Measurements from ENCODE around the gene TAF11.
"Not testable (repeated sequence)": the region's sequence is repeated elsewhere in the genome, so short reads cannot be mapped to it uniquely, and the experiment has no call there.

TAF11 gene

DNA sequence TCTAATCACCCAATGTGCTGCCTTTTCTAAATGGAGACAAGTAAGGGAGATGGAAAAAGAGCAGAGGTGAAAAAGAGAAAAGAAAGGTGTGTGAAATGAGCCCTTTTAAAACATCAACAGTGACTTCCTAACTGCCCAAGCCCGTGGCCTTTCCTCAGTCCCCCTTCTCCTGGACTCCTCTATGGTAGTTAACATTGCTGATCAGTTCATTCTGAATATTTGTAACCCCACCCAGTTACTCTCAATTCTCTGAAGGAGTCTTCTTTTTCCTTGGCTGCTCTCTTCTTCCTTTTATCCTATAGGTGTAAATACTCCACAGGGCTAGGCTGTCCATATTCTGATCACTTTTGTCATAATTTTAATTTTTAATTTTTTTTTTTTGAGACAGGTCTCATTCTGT lies 27.1 kb downstream of the TAF11 start:
- DNase-seq, result no peak
- Mint-ChIP-seq H3K36me3 (ENCODE audit: low read depth) (peaks cover 80% of the 10 kb centered on the region), H3K9me3 (no peaks in the 10 kb centered on the region), H3K27me3 (no peaks in the 10 kb centered on the region), H3K27ac (no peak overlapping the region), H3K4me1 (ENCODE audit: low read depth) (no peaks in the 10 kb centered on the region), H3K4me3 (no peak overlapping the region)

DNA sequence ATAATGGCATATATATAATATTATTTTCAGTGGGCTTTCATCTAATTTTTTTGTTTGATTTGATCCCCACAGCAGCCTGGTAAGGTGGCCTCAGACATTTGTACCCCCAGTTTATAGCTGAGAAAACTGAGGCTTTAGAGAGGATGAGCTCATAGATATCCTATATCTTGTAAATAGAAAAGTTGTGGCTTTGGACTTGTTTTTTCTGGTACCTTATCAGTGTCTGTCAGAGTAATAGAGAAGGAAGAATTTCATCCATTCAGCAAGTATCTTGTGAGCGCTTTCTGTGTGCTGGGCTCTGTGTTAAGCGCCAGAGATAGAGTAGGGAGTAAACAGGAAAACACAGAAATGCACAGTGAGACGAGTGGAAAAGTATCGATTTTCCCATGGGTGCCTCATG lies 27.9 kb downstream of the TAF11 start:
- Mint-ChIP-seq H3K36me3 (ENCODE audit: low read depth) (peaks cover 80% of the 10 kb centered on the region), H3K4me3 (no peak overlapping the region), H3K9me3 (no peaks in the 10 kb centered on the region), H3K27me3 (no peaks in the 10 kb centered on the region), H3K27ac (no peak overlapping the region), H3K4me1 (ENCODE audit: low read depth) (no peaks in the 10 kb centered on the region)
- DNase-seq, result no peak

- Mint-ChIP-seq H3K36me3 (ENCODE audit: low read depth) (peaks cover 73% of the 10 kb centered on the region), H3K4me3 (no peak overlapping the region), H3K27me3 (no peaks in the 10 kb centered on the region), H3K4me1 (ENCODE audit: low read depth) (no peaks in the 10 kb centered on the region), H3K27ac (no peak overlapping the region), H3K9me3 (no peaks in the 10 kb centered on the region)
- DNase-seq, result no peak
These were observed 29.2 kb downstream of the TAF11 start for GRCh38 chr6:34858681-34859080.

GRCh38 chr6:34855463-34855862 lies 32.4 kb downstream of the TAF11 start:
- Mint-ChIP-seq H3K27ac (no peak overlapping the region), H3K27me3 (no peaks in the 10 kb centered on the region), H3K4me1 (ENCODE audit: low read depth) (no peaks in the 10 kb centered on the region), H3K9me3 (no peaks in the 10 kb centered on the region), H3K36me3 (ENCODE audit: low read depth) (peaks cover 80% of the 10 kb centered on the region), H3K4me3 (no peak overlapping the region)
- DNase-seq, result no peak

GRCh38 chr6:34852406-34853085 lies 35.3 kb downstream of the TAF11 start:
- no peaks in the 10 kb centered on the region for H3K27me3 Mint-ChIP-seq
- DNase-seq, result no peak
- no peak overlapping the region for H3K4me3 Mint-ChIP-seq
- H3K4me1 Mint-ChIP-seq (ENCODE audit: low read depth), result no peaks in the 10 kb centered on the region
- no peaks in the 10 kb centered on the region for H3K9me3 Mint-ChIP-seq
- H3K36me3 Mint-ChIP-seq (ENCODE audit: low read depth), result peaks cover 69% of the 10 kb centered on the region
- H3K27ac Mint-ChIP-seq, result no peak overlapping the region

DNA sequence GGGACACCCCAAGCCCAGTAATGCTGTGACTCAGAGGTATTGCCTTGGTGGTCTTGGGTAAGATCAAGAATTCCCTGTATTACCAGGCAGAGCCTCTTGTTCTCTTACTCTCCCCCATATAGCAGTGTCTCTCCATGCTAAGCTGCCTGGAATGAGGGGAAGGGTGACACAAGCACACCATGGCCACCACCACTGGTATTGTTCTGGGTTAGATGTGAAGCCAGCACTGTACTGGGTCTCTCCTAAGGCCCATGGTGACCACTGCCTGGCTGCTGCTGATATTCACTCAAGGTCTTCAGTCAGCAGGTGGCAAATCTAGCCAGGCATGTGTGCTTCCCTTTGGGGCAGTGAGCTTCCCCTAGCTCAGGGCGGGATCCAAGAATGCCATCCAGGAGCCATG lies 36.5 kb downstream of the TAF11 start:
- no peaks in the 10 kb centered on the region for H3K9me3 Mint-ChIP-seq
- DNase-seq, result no peak
- H3K4me3 Mint-ChIP-seq, result no peak overlapping the region
- peaks cover 69% of the 10 kb centered on the region for H3K36me3 Mint-ChIP-seq (ENCODE audit: low read depth)
- H3K27me3 Mint-ChIP-seq, result no peaks in the 10 kb centered on the region
- H3K4me1 Mint-ChIP-seq (ENCODE audit: low read depth), result no peaks in the 10 kb centered on the region
- H3K27ac Mint-ChIP-seq, result no peak overlapping the region

DNA sequence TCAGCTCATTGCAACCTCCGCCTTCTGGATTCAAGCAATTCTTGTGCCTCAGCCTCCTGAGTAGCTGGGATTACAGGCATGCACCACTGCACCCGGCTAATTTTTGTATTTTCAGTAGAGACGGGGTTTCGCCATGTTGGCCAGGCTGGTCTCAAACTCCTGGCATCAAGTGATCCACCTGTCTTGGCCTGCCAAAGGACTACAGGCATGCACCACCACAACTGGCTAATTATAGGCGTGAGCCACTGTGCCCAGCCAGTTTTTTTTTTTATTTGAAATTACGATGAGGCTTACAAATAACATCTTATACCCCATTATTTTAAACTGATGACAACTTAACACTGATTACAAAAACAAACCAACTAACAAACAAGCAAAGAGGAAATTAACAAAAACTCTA lies 38.8 kb downstream of the TAF11 start:
- H3K9me3 Mint-ChIP-seq; H3K4me3 Mint-ChIP-seq; H3K4me1 Mint-ChIP-seq (ENCODE audit: low read depth); H3K27ac Mint-ChIP-seq; DNase-seq; H3K27me3 Mint-ChIP-seq: not testable (repeated sequence)
- H3K36me3 Mint-ChIP-seq (ENCODE audit: low read depth), result peaks cover 60% of the 10 kb centered on the region

GRCh38 chr6:34839666-34840352 lies 48.0 kb downstream of the TAF11 start:
- Mint-ChIP-seq H3K9me3 (no peaks in the 10 kb centered on the region), H3K4me3 (no peak overlapping the region), H3K27me3 (no peaks in the 10 kb centered on the region), H3K27ac (peak overlapping the region; percentile 38), H3K4me1 (ENCODE audit: low read depth) (peaks cover 2% of the 10 kb centered on the region), H3K36me3 (ENCODE audit: low read depth) (peaks cover 57% of the 10 kb centered on the region)
- no peak for DNase-seq

DNA sequence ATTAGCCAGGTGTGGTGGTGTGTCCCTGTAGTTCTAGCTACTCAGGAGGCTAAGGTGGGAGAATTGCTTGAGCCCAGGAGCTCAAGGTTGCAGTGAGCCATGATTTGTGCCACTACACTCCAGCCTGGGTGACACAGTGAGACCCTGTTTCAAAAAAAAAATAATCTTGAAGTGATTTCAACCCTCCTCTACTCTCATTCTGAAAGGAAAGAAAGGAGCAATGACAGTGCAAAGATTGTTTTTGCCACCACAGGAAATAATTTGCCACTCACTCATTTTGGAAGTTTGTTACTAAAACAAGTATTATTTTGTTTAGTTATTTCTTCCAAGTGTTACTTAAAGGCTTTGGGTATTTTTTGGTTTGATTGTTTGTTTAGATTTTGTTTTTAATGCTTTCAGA lies 50.3 kb downstream of the TAF11 start:
- DNase-seq, result no peak
- peaks cover 66% of the 10 kb centered on the region for H3K36me3 Mint-ChIP-seq (ENCODE audit: low read depth)

GRCh38 chr6:34836451-34836850 lies 51.4 kb downstream of the TAF11 start:
- Mint-ChIP-seq H3K27me3 (no peaks in the 10 kb centered on the region), H3K9me3 (no peaks in the 10 kb centered on the region), H3K27ac (peak overlapping the region; percentile 50), H3K36me3 (ENCODE audit: low read depth) (peaks cover 68% of the 10 kb centered on the region), H3K4me3 (no peak overlapping the region), H3K4me1 (ENCODE audit: low read depth) (peaks cover 2% of the 10 kb centered on the region)
- no peak for DNase-seq

More for the DNA sequence above, 50.3 kb downstream of the TAF11 start:
- Mint-ChIP-seq H3K4me3 (no peak overlapping the region), H3K27me3 (no peaks in the 10 kb centered on the region), H3K4me1 (ENCODE audit: low read depth) (peaks cover 2% of the 10 kb centered on the region), H3K27ac (peak overlapping the region; percentile 55), H3K9me3 (no peaks in the 10 kb centered on the region)

- Mint-ChIP-seq H3K36me3 (ENCODE audit: low read depth) (peaks cover 70% of the 10 kb centered on the region), H3K4me1 (ENCODE audit: low read depth) (peaks cover 2% of the 10 kb centered on the region), H3K27me3 (no peaks in the 10 kb centered on the region), H3K9me3 (no peaks in the 10 kb centered on the region), H3K27ac (peak overlapping the region; percentile 50), H3K4me3 (no peak overlapping the region)
- DNase-seq, result no peak
These were observed 51.8 kb downstream of the TAF11 start for GRCh38 chr6:34836008-34836407.

GRCh38 chr6:34834789-34835518 lies 52.9 kb downstream of the TAF11 start:
- DNase-seq, result no peak
- no peaks in the 10 kb centered on the region for H3K27me3 Mint-ChIP-seq
- H3K9me3 Mint-ChIP-seq, result no peaks in the 10 kb centered on the region
- H3K27ac Mint-ChIP-seq, result no peak overlapping the region
- H3K36me3 Mint-ChIP-seq (ENCODE audit: low read depth), result peaks cover 74% of the 10 kb centered on the region
- H3K4me1 Mint-ChIP-seq (ENCODE audit: low read depth), result peaks cover 2% of the 10 kb centered on the region
- no peak overlapping the region for H3K4me3 Mint-ChIP-seq

- H3K9me3 Mint-ChIP-seq, result no peaks in the 10 kb centered on the region
- no peak overlapping the region for H3K27ac Mint-ChIP-seq
- peaks cover 70% of the 10 kb centered on the region for H3K36me3 Mint-ChIP-seq (ENCODE audit: low read depth)
- DNase-seq, result no peak
- no peak overlapping the region for H3K4me3 Mint-ChIP-seq
- H3K4me1 Mint-ChIP-seq (ENCODE audit: low read depth), result no peaks in the 10 kb centered on the region
- H3K27me3 Mint-ChIP-seq, result no peaks in the 10 kb centered on the region
These were observed 54.9 kb downstream of the TAF11 start for GRCh38 chr6:34832942-34833341.

DNA sequence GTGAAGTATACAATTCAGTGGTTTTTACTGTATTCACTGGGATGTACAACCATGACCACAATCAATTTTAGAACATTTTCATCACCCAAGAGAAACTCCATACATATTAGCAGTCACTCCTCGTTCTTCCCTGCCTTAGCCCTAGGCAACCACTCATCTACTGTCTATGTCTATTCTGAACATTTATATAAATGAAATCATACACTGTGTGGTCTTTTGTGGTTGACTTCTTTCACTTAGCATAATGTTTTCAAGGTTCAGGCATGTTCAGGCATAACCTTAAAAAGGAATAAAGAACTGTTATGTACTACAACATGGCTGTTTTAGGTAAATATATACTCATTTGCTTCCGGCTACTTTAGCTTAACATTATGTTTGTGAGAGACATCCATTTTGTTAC lies 58.7 kb downstream of the TAF11 start:
- Mint-ChIP-seq H3K9me3 (no peaks in the 10 kb centered on the region), H3K27ac (no peak overlapping the region), H3K27me3 (no peaks in the 10 kb centered on the region), H3K36me3 (ENCODE audit: low read depth) (peaks cover 64% of the 10 kb centered on the region), H3K4me3 (no peak overlapping the region), H3K4me1 (ENCODE audit: low read depth) (no peaks in the 10 kb centered on the region)
- DNase-seq, result no peak
